Smooth muscle cell (in vitro differentiated cells): ENCODE measurements around the gene TPD52L1. TPM values are rescaled to one million over a fixed set of nuclear protein-coding genes. Genes with fewer than 3 reads are reported as not detected.

Source experiments
- DNase-seq: peaks from one replicate; lab custom pipeline; 2025; ENCODE audit not compliant: unreplicated experiment; lab: John Stamatoyannopoulos, UW
- H2AFZ ChIP-seq: fragments of 200-600 bp; sonication (generic); 2 replicates; pipeline ENCODE4 v1.6.0; 2016; ENCODE audit warnings: antibody characterized with exemption, low read depth, mild to moderate bottlenecking
- H3F3A ChIP-seq: fragments of 200-600 bp; sonication (generic); 2 replicates; pipeline ENCODE4 v1.6.0; 2017; ENCODE audit warnings: antibody characterized with exemption, low read depth
- H3K27ac ChIP-seq: fragments of 200-600 bp; sonication (generic); 2 replicates; pipeline ENCODE4 v1.5.1; 2016; ENCODE audit warnings: low read depth, mild to moderate bottlenecking
- H3K27me3 ChIP-seq: fragments of 200-600 bp; sonication (generic); 2 replicates; pipeline ENCODE4 v1.6.1; 2016; ENCODE audit warnings: low read depth, mild to moderate bottlenecking
- H3K36me3 ChIP-seq: fragments of 200-600 bp; sonication (generic); 2 replicates; pipeline ENCODE4 v1.5.1; 2016; ENCODE audit warnings: low read depth
- H3K4me1 ChIP-seq: fragments of 200-600 bp; sonication (generic); 2 replicates; pipeline ENCODE4 v1.5.1; 2016; ENCODE audit warnings: low read depth
- H3K4me2 ChIP-seq: fragments of 200-600 bp; sonication (generic); 2 replicates; pipeline ENCODE4 v1.6.0; 2016; ENCODE audit warnings: mild to moderate bottlenecking
- H3K4me3 ChIP-seq: fragments of 200-600 bp; sonication (generic); 2 replicates; pipeline ENCODE4 v1.5.1; 2016; ENCODE audit warnings: mild to moderate bottlenecking
- H3K79me2 ChIP-seq: fragments of 200-600 bp; sonication (generic); 2 replicates; pipeline ENCODE4 v1.6.0; 2016; ENCODE audit warnings: low read depth, mild to moderate bottlenecking
- H3K9ac ChIP-seq: fragments of 200-600 bp; sonication (generic); 2 replicates; pipeline ENCODE4 v1.6.0; 2016; ENCODE audit warnings: low read depth
- H3K9me3 ChIP-seq: fragments of 200-600 bp; sonication (generic); replicated peaks from 2 replicates; pipeline ENCODE4 v1.5.1; 2016; ENCODE audit warnings: low read depth
- H4K20me1 ChIP-seq: fragments of 200-600 bp; sonication (generic); 2 replicates; pipeline ENCODE4 v1.6.0; 2016; ENCODE audit warnings: low read depth
- WGBS: methylation state at CpG from one replicate; pipeline ENCODE4 v1.1.7; 2016; ENCODE audit warnings: low lambda C conversion rate; 5-methylcytosine and 5-hydroxymethylcytosine counted together
- polyA plus RNA-seq: library from polyadenylated mRNA; unstranded; fragments of >200 nt; fragmentation: Nextera tagmentation; extraction: Ambion mirVana; gene quantifications from 2 replicates; pipeline ENCODE4 v1.2.1, GENCODE V29; 2016
- total RNA-seq: library from RNA; depleted of rRNA; stranded (reverse); fragments of >200 nt; gene quantifications from 2 replicates; pipeline ENCODE4 v1.2.3, GENCODE V29; 2014
- TF ChIP-seq, protein P1 (sequence below): fragments of 200-600 bp; sonication (generic); IDR thresholded peaks from 2 replicates; pipeline ENCODE4 v1.5.1; 2017; ENCODE audit warnings: borderline replicate concordance, mild to moderate bottlenecking, antibody characterized with exemption; ENCODE audit not compliant: insufficient read depth, poor library complexity, severe bottlenecking

TPD52L1 gene
- total and polyA plus RNA-seq, 2 experiments from 2014 or later: 15.3 to 65.8 TPM

DNA sequence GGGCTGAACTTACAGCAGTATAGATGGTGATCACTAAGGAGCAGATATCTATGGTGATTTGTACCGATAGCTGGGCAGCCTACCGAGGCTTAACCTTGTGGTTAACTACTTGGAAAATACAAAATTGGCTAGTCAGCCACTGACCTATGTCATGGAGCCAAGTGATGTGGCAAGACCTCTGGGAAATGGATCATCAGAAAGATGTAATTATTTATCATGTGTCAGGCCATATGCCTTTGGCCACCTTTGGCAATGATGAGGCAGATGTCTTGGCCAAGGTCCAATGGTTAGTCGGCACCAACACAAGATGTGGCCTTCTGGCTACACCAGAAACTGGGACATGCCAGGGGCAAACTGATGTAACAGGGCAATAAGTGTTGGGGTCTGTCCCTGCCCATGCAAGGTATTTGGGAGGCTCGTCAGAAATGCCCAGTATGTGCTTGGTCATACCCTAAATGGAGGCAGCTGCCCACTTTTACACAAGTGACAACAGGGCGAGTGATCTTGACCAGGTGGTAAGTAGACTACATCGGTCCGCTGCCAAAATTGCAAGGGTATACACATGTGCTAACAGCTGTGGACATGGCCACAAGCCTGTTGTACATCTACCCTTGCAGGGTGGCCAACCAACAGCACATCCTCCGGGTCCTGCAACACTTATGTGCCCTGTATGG lies 118.0 kb downstream of the TPD52L1 start:
- Histone ChIP-seq H4K20me1 (no peaks in the 10 kb centered on the region), H3K9ac (no peak overlapping the region), H3K9me3 (no peaks in the 10 kb centered on the region), H3K79me2 (no peaks in the 10 kb centered on the region), H3K27ac (no peak overlapping the region), H2AFZ (no peak overlapping the region), H3K4me3 (no peak overlapping the region), H3K4me2 (no peak overlapping the region), H3K27me3 (no peaks in the 10 kb centered on the region), H3F3A (no peaks in the 10 kb centered on the region), H3K4me1 (no peaks in the 10 kb centered on the region), H3K36me3 (no peaks in the 10 kb centered on the region)
- TF ChIP-seq, protein P1, sequence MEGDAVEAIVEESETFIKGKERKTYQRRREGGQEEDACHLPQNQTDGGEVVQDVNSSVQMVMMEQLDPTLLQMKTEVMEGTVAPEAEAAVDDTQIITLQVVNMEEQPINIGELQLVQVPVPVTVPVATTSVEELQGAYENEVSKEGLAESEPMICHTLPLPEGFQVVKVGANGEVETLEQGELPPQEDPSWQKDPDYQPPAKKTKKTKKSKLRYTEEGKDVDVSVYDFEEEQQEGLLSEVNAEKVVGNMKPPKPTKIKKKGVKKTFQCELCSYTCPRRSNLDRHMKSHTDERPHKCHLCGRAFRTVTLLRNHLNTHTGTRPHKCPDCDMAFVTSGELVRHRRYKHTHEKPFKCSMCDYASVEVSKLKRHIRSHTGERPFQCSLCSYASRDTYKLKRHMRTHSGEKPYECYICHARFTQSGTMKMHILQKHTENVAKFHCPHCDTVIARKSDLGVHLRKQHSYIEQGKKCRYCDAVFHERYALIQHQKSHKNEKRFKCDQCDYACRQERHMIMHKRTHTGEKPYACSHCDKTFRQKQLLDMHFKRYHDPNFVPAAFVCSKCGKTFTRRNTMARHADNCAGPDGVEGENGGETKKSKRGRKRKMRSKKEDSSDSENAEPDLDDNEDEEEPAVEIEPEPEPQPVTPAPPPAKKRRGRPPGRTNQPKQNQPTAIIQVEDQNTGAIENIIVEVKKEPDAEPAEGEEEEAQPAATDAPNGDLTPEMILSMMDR: no peak
- DNase-seq: no peak
- 99% methylated on average over 8 of the region's 8 CpGs for WGBS

DNA sequence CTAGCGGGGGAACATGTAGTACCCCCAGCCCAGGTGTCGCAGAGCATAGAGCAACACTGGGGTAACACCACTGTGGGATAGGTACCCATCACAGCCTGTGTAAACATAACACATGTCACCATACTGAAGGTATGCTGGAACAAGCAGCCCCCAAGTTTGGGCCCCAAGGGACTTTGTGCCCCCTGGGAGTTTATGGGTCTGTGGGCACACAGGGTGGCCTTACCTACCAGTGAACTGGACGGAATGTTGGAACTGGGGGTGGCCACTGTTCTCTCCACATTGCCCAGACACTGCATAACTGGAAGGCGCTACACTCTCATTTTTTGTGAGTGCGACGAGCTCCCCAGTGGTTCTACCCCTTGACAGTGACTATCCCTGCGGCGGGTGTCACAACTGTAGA lies 119.7 kb downstream of the TPD52L1 start:
- H2AFZ ChIP-seq: no peak overlapping the region
- no peaks in the 10 kb centered on the region for H4K20me1 ChIP-seq
- no peak for DNase-seq
- no peak overlapping the region for H3K27ac ChIP-seq
- no peaks in the 10 kb centered on the region for H3K27me3 ChIP-seq
- H3F3A ChIP-seq: no peaks in the 10 kb centered on the region
- WGBS: 98% methylated on average over 8 of the region's 8 CpGs
- H3K4me3 ChIP-seq: no peak overlapping the region
- H3K9ac ChIP-seq: no peak overlapping the region
- H3K4me2 ChIP-seq: no peak overlapping the region
- TF ChIP-seq, protein P1: no peak
- H3K4me1 ChIP-seq: no peaks in the 10 kb centered on the region
- H3K9me3 ChIP-seq: no peaks in the 10 kb centered on the region
- no peaks in the 10 kb centered on the region for H3K36me3 ChIP-seq
- H3K79me2 ChIP-seq: no peaks in the 10 kb centered on the region

DNA sequence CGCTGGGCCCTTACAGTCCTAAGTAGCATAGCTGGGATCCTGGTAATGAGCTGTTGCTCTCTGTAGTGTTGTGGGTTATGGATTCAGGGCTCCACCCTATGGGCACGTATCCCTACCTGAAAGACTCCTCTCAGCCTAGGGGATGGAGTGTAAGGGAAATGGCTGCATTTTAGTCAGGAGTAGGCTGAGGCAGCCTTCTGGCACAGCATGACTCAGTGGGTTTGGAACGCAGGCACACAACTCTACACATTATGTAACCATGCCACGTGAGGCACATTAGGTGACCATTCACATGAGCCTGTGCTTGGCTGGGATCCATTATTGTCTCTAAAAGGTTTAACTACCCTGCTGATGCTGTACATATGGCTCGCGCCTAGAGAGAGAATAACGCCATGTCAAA lies 120.4 kb downstream of the TPD52L1 start:
- Histone ChIP-seq H3K9ac (no peak overlapping the region), H3K79me2 (no peaks in the 10 kb centered on the region), H3K36me3 (no peaks in the 10 kb centered on the region), H3K4me3 (no peak overlapping the region), H3K27me3 (no peaks in the 10 kb centered on the region), H3F3A (no peaks in the 10 kb centered on the region), H3K27ac (no peak overlapping the region), H3K4me2 (no peak overlapping the region), H2AFZ (no peak overlapping the region), H4K20me1 (peaks cover 5% of the 10 kb centered on the region), H3K9me3 (no peaks in the 10 kb centered on the region), H3K4me1 (no peaks in the 10 kb centered on the region)
- no peak for DNase-seq
- TF ChIP-seq, protein P1: no peak
- 95% methylated on average over 7 of the region's 7 CpGs for WGBS

DNA sequence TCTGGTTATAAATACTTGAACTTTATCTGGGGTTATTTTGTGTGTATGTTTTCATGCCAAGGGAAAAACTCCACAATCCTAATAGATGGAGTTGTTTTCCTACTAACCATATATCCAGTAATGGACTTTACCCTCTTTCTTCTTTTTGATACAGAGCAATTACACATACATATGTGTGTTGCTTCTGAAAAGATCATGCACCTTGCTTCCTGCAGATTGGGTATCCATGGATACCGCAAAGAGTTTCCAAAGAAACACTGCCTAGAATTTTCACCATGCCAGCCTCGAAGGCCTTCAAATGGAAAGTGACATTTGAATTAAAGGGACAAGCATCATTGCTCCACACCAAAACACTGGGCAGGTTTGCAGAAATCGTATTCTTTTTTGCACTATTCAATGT lies 121.4 kb downstream of the TPD52L1 start:
- H3K4me3 ChIP-seq: no peak overlapping the region
- no peak for DNase-seq
- H3K9me3 ChIP-seq: no peaks in the 10 kb centered on the region
- no peak overlapping the region for H3K9ac ChIP-seq
- TF ChIP-seq, protein P1: no peak
- H4K20me1 ChIP-seq: peaks cover 7% of the 10 kb centered on the region
- H3K4me2 ChIP-seq: no peak overlapping the region
- no peaks in the 10 kb centered on the region for H3F3A ChIP-seq
- WGBS: 96% methylated on average over 3 of the region's 3 CpGs
- no peaks in the 10 kb centered on the region for H3K36me3 ChIP-seq
- H3K27me3 ChIP-seq: no peaks in the 10 kb centered on the region
- H3K27ac ChIP-seq: no peak overlapping the region
- no peaks in the 10 kb centered on the region for H3K79me2 ChIP-seq
- H3K4me1 ChIP-seq: no peaks in the 10 kb centered on the region
- H2AFZ ChIP-seq: no peak overlapping the region
